ENCODE data around the gene TIGD6. TPM values are rescaled to one million over a fixed set of nuclear protein-coding genes. Genes with fewer than 3 reads are reported as not detected.

Gene TIGD6
- total and polyA plus RNA-seq, 12 donors: 2.1 to 4.2 (median 2.8) TPM

- WGBS, 2 donors: 0% methylated on average over 83 to 84 of the region's 84 CpGs
- Histone ChIP-seq H3K9me3 (no peaks in the 10 kb centered on the region), H3K27me3 (no peaks in the 10 kb centered on the region), H3K36me3 (no peaks in the 10 kb centered on the region), H3K27ac (peak within 1 kb of the TSS; percentile 69 to 95 (median 84)), H3K4me3 (peak within 1 kb of the TSS; percentile 66 to 91 (median 79)), H3K4me1 (peaks cover 0 to 25% (median 18%) of the 10 kb centered on the region in 9 donors)
- intact Hi-C loops (cut with DNase I): loop anchor here in 5 of 10 donors (2.0 to 10.0 kb wide), 7 partner anchors 108 to 326 kb away; no protein-coding TSS in a partner anchor
- TF ChIP-seq CTCF (IDR thresholded peaks at IDR 0.05): no peak
- ATAC-seq: peak; percentile 99 to 100 (median 99)
- peak; percentile 96 to 97 for DNase-seq
Measured at GRCh38 chr5:149960272-149961185, 39.9 kb downstream of the TIGD6 start, which contains the start of gene SLC26A2. SLC26A2 (plus strand) TSS chr5:149960758; CDS start chr5:149977653, 16,895 bp downstream.

- H3K9me3 ChIP-seq: no peaks in the 10 kb centered on the region
- peak overlapping the region; percentile 69 to 95 (median 84) for H3K27ac ChIP-seq
- ATAC-seq (peak in 4 of 8 donors; percentile 0 to 20 (median 4)), DNase-seq (no peak)
- intact Hi-C loops (cut with DNase I): loop anchor here in 5 of 10 donors (2.0 to 10.0 kb wide), 7 partner anchors 107 to 325 kb away; no protein-coding TSS in a partner anchor
- peak in 8 of 9 donors; percentile 20 to 62 (median 52) for TF ChIP-seq CTCF (IDR thresholded peaks at IDR 0.05)
- H3K4me3 ChIP-seq: peak overlapping the region; percentile 5 to 91 (median 76)
- H3K27me3 ChIP-seq: no peaks in the 10 kb centered on the region
- H3K36me3 ChIP-seq: no peaks in the 10 kb centered on the region
- WGBS, 2 donors: 44 to 46% methylated on average over 14 of the region's 14 CpGs
- H3K4me1 ChIP-seq: peaks cover 0 to 25% (median 18%) of the 10 kb centered on the region in 9 donors
Measured at GRCh38 chr5:149959406-149960236, 40.8 kb downstream of the TIGD6 start.

GRCh38 chr5:149957855-149958254, 42.6 kb downstream of the TIGD6 start:
- Histone ChIP-seq H3K36me3 (no peaks in the 10 kb centered on the region), H3K27ac (no peak overlapping the region), H3K4me1 (peaks cover 0 to 25% (median 18%) of the 10 kb centered on the region in 9 donors), H3K27me3 (no peaks in the 10 kb centered on the region), H3K9me3 (no peaks in the 10 kb centered on the region), H3K4me3 (no peak overlapping the region)
- no peak for DNase-seq
- TF ChIP-seq CTCF (IDR thresholded peaks at IDR 0.05): no peak
- intact Hi-C loops (cut with DNase I): loop anchor here in 1 of 10 donors (5.0 kb wide), 1 partner anchor 106 kb away; no protein-coding TSS in a partner anchor
- ATAC-seq: no peak
- WGBS, 2 donors: 86 to 91% methylated on average over 4 of the region's 4 CpGs

- H3K27me3 ChIP-seq: no peaks in the 10 kb centered on the region
- DNase-seq: no peak
- no peaks in the 10 kb centered on the region for H3K36me3 ChIP-seq
- ATAC-seq: no peak
- H3K27ac ChIP-seq: no peak overlapping the region
- no peak overlapping the region for H3K4me3 ChIP-seq
- H3K4me1 ChIP-seq: peaks cover 0 to 21% (median 17%) of the 10 kb centered on the region in 9 donors
- H3K9me3 ChIP-seq: no peaks in the 10 kb centered on the region
- intact Hi-C loops (cut with DNase I): loop anchor here in 1 of 10 donors (5.0 kb wide), 1 partner anchor 104 kb away; no protein-coding TSS in a partner anchor
- WGBS, 2 donors: 73 to 85% methylated on average over 5 of the region's 5 CpGs
- no peak for TF ChIP-seq CTCF (IDR thresholded peaks at IDR 0.05)
Measured at GRCh38 chr5:149956685-149957084, 43.8 kb downstream of the TIGD6 start.

Data from heart right ventricle (tissue), 16 donors.